K562 (cell line): ENCODE data around the gene NAA80. TPM values are rescaled to one million over a fixed set of nuclear protein-coding genes. Genes with fewer than 3 reads are reported as not detected.
A peak's percentile ranks its signal among the peaks of the same experiment; 100 is the strongest.

Source experiments
- ATAC-seq: fragments of 200-7000 bp; cut with Tn5 transposase; 3 replicates; pipeline ENCODE4 v1.9.1; 2020; ENCODE audit warnings: moderate library complexity
- BruUV-seq: library from RNA; stranded (reverse); fragments of 400-500 nt; replicated peaks from 2 replicates; lab custom pipeline; 2021; lab: Mats Ljungman, UMichigan
- CTCF ChIA-PET: fragments of 300-600 bp; formaldehyde crosslinking; extraction: SDS; loops from one replicate; lab custom pipeline; 2021; ENCODE audit warnings: low intra/inter-chr PET ratio; lab: Yijun Ruan, JAX
- POLR2A ChIA-PET: fragments of 300-600, 350-650 bp; sonication (Branson Sonifier 250); formaldehyde crosslinking; extraction: SDS; loops from one replicate; lab custom pipeline; 2021; ENCODE audit warnings: antibody characterized with exemption, inconsistent platforms; lab: Yijun Ruan, JAX
- DNase-seq, 4 experiments: peaks; one replicate each; pipeline versions ENCODE4 v3.0.0 to v3.0.0-alpha.2; 2011 to 2018; ENCODE audit warnings: low spot score in 3 of 4, mixed read lengths in 3 of 4; ENCODE audit errors: extremely low read depth in 1 of 4
- FAIRE-seq: peaks from 2 replicates; lab custom pipeline; 2011; peaks lifted over from hg19 to GRCh38; lab: Jason Lieb, UNC
- H2AFZ ChIP-seq: 2 replicates; pipeline ENCODE4 v1.6.0; 2011; ENCODE audit warnings: low read depth, low read length, control low read depth, inconsistent platforms
- H3K27ac ChIP-seq: fragments of 200-600 bp; 3 replicates; pipeline ENCODE4 v1.8.0; 2011; ENCODE audit warnings: low read depth, mild to moderate bottlenecking, control low read depth, inconsistent platforms, low read length, moderate library complexity, mixed read lengths; ENCODE audit errors: extremely low read depth
- H3K27me3 ChIP-seq, 2 experiments: fragments of 300-600 bp in 1 of 2; 2 replicates in 1 of 2; 3 replicates in 1 of 2; pipeline versions ENCODE4 v1.6.0 to v1.8.0; 2011; ENCODE audit warnings: inconsistent platforms in 2 of 2, low read length in 2 of 2, mild to moderate bottlenecking in 1 of 2, mixed read lengths in 1 of 2, moderate library complexity in 1 of 2; ENCODE audit not compliant: control insufficient read depth in 2 of 2, insufficient read depth in 2 of 2
- H3K36me3 ChIP-seq: fragments of 300-600 bp; 3 replicates; pipeline ENCODE4 v1.8.0; 2011; ENCODE audit warnings: mild to moderate bottlenecking, low read length, inconsistent platforms; ENCODE audit not compliant: control insufficient read depth, insufficient read depth
- H3K4me1 ChIP-seq, 2 experiments: fragments of 200-600 bp in 1 of 2; replicated peaks in 1 of 2; 2 replicates in 1 of 2; 3 replicates in 1 of 2; pipeline versions ENCODE4 v1.5.1 to v1.8.0; 2011; ENCODE audit warnings: inconsistent platforms in 2 of 2, low read length in 2 of 2, mild to moderate bottlenecking in 1 of 2, mixed read lengths in 1 of 2, moderate library complexity in 1 of 2; ENCODE audit not compliant: control insufficient read depth in 2 of 2, insufficient read depth in 2 of 2
- H3K4me2 ChIP-seq: 2 replicates; pipeline ENCODE4 v1.6.1; 2011; ENCODE audit warnings: low read length, control low read depth, inconsistent platforms, mixed read lengths; ENCODE audit not compliant: insufficient read depth
- H3K4me3 ChIP-seq: fragments of 200-600 bp; sonication (generic), shearing (Covaris generic); 2 replicates; pipeline ENCODE4 v1.5.1; 2016; ENCODE audit warnings: control low read depth, inconsistent platforms
- H3K79me2 ChIP-seq: fragments of 200-600 bp; 3 replicates; pipeline ENCODE4 v1.8.0; 2011; ENCODE audit warnings: low read length, inconsistent platforms; ENCODE audit not compliant: control insufficient read depth, insufficient read depth
- H3K9ac ChIP-seq, 2 experiments: 2 replicates each; pipeline versions ENCODE4 v1.6.0 to v1.6.1; 2011; ENCODE audit warnings: low read depth in 2 of 2, low read length in 2 of 2, control low read depth in 1 of 2, inconsistent platforms in 1 of 2, mild to moderate bottlenecking in 1 of 2, mixed read lengths in 1 of 2; ENCODE audit not compliant: insufficient read depth in 1 of 2
- H3K9me1 ChIP-seq: one replicate; pipeline ENCODE4 v1.6.0; 2011; ENCODE audit warnings: inconsistent platforms, mild to moderate bottlenecking, low read length, moderate library complexity; ENCODE audit not compliant: control insufficient read depth, insufficient read depth
- H3K9me3 ChIP-seq: replicated peaks from 2 replicates; pipeline ENCODE4 v1.5.1; 2011; ENCODE audit warnings: low read depth, low read length, inconsistent platforms; ENCODE audit not compliant: control insufficient read depth, insufficient read depth
- H4K20me1 ChIP-seq: replicated peaks from 2 replicates; pipeline ENCODE4 v1.6.1; 2011; ENCODE audit warnings: low read length, inconsistent platforms, mixed read lengths; ENCODE audit not compliant: control insufficient read depth, insufficient read depth
- POLR2G ChIP-seq: fragments of 200-400 bp; formaldehyde crosslinking; IDR thresholded peaks from 2 replicates; pipeline ENCODE4 v1.6.1; 2017; ENCODE audit warnings: low read depth, mild to moderate bottlenecking, antibody characterized with exemption, low read length, moderate library complexity
- PTBP1 ChIP-seq: fragments of 200-400 bp; formaldehyde crosslinking; IDR thresholded peaks from 2 replicates; pipeline ENCODE4 v1.6.1; 2017; ENCODE audit warnings: low read depth, low read length
- RBM34 ChIP-seq: fragments of 200-400 bp; formaldehyde crosslinking; IDR thresholded peaks from 2 replicates; pipeline ENCODE4 v1.6.1; 2018; ENCODE audit warnings: low read length, borderline replicate concordance; ENCODE audit not compliant: insufficient read depth
- SMARCA4 ChIP-seq: fragments of 450-650 bp; IDR thresholded peaks from 2 replicates; pipeline ENCODE4 v1.6.1; 2016
- TFAP4 ChIP-seq: sonication (generic); formaldehyde crosslinking; IDR thresholded peaks from 2 replicates; pipeline ENCODE4 v1.8.0; 2022; ENCODE audit warnings: missing genetic modification reagents, mild to moderate bottlenecking, moderate library complexity, borderline replicate concordance
- VEZF1 ChIP-seq: fragments of 200-800 bp; sonication (Bioruptor generic); IDR thresholded peaks from 2 replicates; pipeline ENCODE4 v1.6.1; 2017; ENCODE audit warnings: missing genetic modification characterization, missing compliant biosample characterization
- ZFP91 ChIP-seq: sonication (generic); formaldehyde crosslinking; IDR thresholded peaks from 2 replicates; pipeline ENCODE4 v1.8.0; 2022; ENCODE audit warnings: mild to moderate bottlenecking, missing genetic modification reagents
- ZNF12 ChIP-seq: sonication (generic); formaldehyde crosslinking; IDR thresholded peaks from 2 replicates; pipeline ENCODE4 v1.4.0; 2020; ENCODE audit warnings: mild to moderate bottlenecking, missing genetic modification reagents
- ZNF3 ChIP-seq: fragments of 250-450 bp; sonication (Bioruptor Pico); IDR thresholded peaks from 2 replicates; pipeline ENCODE4 v1.5.0; 2021; ENCODE audit warnings: mild to moderate bottlenecking, moderate library complexity
- WGBS: fragments of 100-300 bp; shearing (Covaris generic); methylation state at CpG from one replicate; pipeline ENCODE4 v1.1.6; 2016; ENCODE audit warnings: low coverage, mixed read lengths; ENCODE audit not compliant: insufficient coverage; ENCODE audit errors: missing lambda C conversion rate; 5-methylcytosine and 5-hydroxymethylcytosine counted together
- in situ Hi-C: fragments of 300-500 bp; cut with MboI; formaldehyde crosslinking; loops from 4 replicates; pipeline ENCODE4 v1.15.0; 2018; ENCODE audit warnings: inconsistent platforms, mixed read lengths
- intact Hi-C: fragments of 100-400 bp; cut with micrococcal nuclease; formaldehyde crosslinking; loops from 2 replicates; pipeline ENCODE4 v1.14.2; 2022
- polyA plus RNA-seq, 8 experiments: library from polyadenylated mRNA; depleted of rRNA in 4 of 8; stranded (reverse) in 5 of 8; unstranded in 3 of 8; fragments of >200 nt; fragmentation: Nextera tagmentation in 2 of 8; fragmentation: Illumina TruSeq in 1 of 8; extraction: Ambion mirVana in 2 of 8; extraction: Trizol in 1 of 8; gene quantifications; 2 replicates each; pipeline versions ENCODE4 v1.2.1 to v1.2.3, GENCODE V29; 2011 to 2014; ENCODE audit warnings: inconsistent platforms in 1 of 8, missing spikeins in 1 of 8
- total RNA-seq, 7 experiments: library from RNA; depleted of rRNA in 6 of 7; stranded (reverse); fragments of >200 nt in 6 of 7; fragmentation: Illumina TruSeq in 2 of 7; extraction: Trizol in 2 of 7; gene quantifications; 2 replicates each; pipeline versions ENCODE4 v1.2.1 to v1.2.3, GENCODE V29; 2011 to 2021; ENCODE audit warnings: low replicate concordance in 1 of 7

The NAA80 gene
- total and polyA plus RNA-seq, 9 of the 15 experiments (the other 6 are each of a cell fraction or from before 2014, with no cell fraction given): 0.82 to 24.0 (median 8.6) TPM

DNA sequence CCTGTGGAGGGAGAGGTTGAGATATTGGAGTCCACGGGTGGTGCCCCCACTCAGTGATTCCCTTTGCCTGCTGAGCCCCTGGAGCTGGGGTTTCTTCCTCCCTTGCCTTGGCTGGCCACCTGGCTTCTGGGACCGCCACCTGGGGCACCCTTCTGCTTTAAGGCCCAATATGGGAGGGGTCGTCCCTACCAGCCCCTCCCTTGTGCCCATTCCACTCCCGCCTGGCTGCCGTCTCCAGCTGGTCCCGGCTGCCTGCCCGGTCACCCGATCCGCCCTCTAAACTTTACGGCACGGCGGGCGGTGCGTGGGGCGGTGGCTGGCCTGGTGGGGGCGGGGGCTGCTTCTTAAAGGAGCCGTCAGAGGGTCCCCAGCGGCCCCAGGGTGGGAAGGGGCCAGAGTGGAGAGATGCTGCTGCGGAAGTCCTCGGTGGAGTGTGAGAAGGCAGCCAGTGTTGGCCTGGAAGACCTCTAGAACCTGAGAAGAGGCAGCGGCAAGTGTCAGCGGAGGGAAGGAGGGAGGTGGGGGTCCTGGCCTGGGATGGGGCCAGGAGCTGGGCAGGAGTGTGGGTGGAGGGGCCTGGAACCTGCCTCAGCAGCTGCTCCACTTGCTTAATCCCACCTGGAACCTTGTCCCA, 31.8 kb downstream of the NAA80 start:
- Histone ChIP-seq H3K4me2 (peak overlapping the region; percentile 46; the same call in 1 of the 2 replicates), H4K20me1 (no peaks in the 10 kb centered on the region; the same call in 1 of the 2 replicates), H3K79me2 (no peaks in the 10 kb centered on the region), H2AFZ (no peak overlapping the region), H3K4me1 (peaks cover 3 to 54% of the 10 kb centered on the region in 2 experiments; a peak in 4 of 5 replicates), H3K9me1 (no peaks in the 10 kb centered on the region), H3K4me3 (no peak overlapping the region), H3K9ac (peak overlapping the region in 1 of 2 experiments; percentile 81; a peak in 2 of 4 replicates), H3K9me3 (no peaks in the 10 kb centered on the region), H3K36me3 (no peaks in the 10 kb centered on the region), H3K27ac (no peak overlapping the region), H3K27me3 (no peaks in the 10 kb centered on the region)
- ChIA-PET CTCF (interaction anchor here (1.5 kb wide), 1 partner anchor 40 kb away, joined by 3 read pairs; no protein-coding TSS in a partner anchor), POLR2A (interaction anchor here (0.5 to 0.9 kb wide), 4 partner anchors 13 to 301 kb away, joined by 3 to 7 read pairs (median 4); partner anchors contain the start of gene IFRD2)
- peak; percentile 71; the same call in 1 of the 2 replicates for TF ChIP-seq TFAP4 (CRISPR knock-in tag)
- TF ChIP-seq RBM34: no peak
- no peak for TF ChIP-seq SMARCA4
- TF ChIP-seq ZFP91: peak; percentile 89
- TF ChIP-seq VEZF1: peak; percentile 30; the same call in 1 of the 2 replicates
- TF ChIP-seq ZNF3 (CRISPR knock-in tag): no peak
- TF ChIP-seq POLR2G: peak; percentile 37
- no peak for TF ChIP-seq PTBP1
- TF ChIP-seq ZNF12 (CRISPR knock-in tag): no peak
- FAIRE-seq: no peak
- WGBS: 4% methylated on average over 5 of the region's 22 CpGs
- in situ Hi-C loops (no loop called here), intact Hi-C loops (no loop called here)
- no TSS peak for BruUV-seq
- peak; percentile 36 for ATAC-seq
- DNase-seq: peak in 2 of 4 experiments; percentile 46 to 47
